8988T (cell line): ENCODE data around the gene RGP1.

Experiments
- DNase-seq: peaks from one replicate; pipeline ENCODE4 v3.0.0; 2011

Gene RGP1

DNA sequence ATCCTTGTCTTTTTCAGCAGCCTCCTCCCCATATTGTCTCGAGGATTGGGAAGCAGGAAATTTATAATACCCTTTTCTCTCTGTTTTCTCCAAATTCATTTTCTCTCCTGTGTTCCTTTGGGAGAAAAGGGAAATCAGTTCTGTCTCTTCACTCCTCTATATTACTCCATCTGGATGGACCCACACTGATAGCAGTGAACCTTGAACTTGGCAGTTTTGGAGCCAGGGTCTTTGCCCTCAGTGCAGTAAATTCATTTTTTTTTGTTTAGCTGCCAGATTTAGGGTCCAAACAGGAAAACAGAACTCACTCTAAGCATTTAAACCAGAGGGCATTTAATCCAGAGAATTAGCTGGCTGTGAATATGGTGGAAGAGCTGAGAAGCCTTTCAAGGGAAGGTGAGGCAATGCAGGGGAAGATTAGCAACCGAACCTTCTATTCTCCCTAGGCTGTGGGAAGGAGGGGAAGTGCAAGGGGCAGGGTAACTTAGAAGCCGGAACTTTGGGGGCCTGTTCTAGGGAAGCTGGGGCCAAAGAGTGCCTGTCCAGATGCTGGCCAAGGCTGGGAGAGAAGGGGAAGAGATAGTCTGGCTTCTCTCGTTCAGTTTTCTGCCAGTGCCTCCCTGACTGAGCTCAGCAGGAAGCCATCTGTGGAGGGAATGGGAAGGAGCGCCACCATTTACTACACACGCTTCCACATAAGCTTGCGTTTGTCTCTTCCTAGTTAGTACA, 26.0 kb downstream of the RGP1 start:
- DNase-seq, result no peak

DNA sequence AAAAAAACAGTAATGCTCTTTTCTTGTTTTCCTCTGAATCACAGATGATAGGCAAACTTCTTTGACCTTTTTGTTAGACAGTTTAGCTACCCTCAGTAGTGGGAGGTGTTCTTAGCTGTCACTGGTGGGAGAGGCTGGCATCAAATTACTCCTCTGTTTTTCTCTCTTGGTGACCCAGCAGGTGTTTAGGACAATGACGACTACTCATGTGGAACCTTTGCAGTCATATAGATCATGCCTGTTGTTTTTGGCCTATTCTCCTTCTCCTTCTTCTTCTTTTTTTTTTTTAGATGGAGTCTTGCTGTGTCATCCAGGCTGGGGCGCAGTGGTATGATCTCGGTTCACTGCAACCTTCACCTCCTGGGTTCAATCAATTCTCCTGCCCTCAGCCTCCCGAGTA, 26.9 kb downstream of the RGP1 start:
- DNase-seq, result no peak

GRCh38 chr9:35778496-35778895, 29.4 kb downstream of the RGP1 start:
- no peak for DNase-seq

- DNase-seq, result no peak
These were observed 32.0 kb downstream of the RGP1 start for GRCh38 chr9:35781066-35781465.

GRCh38 chr9:35783418-35783817, 34.3 kb downstream of the RGP1 start:
- DNase-seq, result no peak

- no peak for DNase-seq
These were observed 40.5 kb downstream of the RGP1 start for GRCh38 chr9:35789541-35789940.

DNA sequence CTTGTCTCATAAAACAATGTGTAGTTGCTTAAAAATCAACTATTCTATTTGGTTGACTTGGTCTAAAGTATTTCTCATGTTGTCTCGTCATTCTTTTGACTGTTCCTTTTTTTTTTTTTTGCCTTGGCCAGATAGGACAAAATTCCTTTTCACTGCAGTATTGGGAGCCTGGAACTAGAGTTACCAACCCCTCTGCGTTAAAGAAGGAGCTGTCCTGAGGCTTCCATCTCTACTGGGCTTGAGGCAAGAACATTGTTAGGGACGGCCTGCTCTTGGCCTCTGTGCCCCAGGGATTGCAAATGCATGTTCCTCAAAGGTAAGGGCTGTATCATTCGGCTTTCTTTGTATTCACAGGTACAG, 40.9 kb downstream of the RGP1 start:
- no peak for DNase-seq

DNA sequence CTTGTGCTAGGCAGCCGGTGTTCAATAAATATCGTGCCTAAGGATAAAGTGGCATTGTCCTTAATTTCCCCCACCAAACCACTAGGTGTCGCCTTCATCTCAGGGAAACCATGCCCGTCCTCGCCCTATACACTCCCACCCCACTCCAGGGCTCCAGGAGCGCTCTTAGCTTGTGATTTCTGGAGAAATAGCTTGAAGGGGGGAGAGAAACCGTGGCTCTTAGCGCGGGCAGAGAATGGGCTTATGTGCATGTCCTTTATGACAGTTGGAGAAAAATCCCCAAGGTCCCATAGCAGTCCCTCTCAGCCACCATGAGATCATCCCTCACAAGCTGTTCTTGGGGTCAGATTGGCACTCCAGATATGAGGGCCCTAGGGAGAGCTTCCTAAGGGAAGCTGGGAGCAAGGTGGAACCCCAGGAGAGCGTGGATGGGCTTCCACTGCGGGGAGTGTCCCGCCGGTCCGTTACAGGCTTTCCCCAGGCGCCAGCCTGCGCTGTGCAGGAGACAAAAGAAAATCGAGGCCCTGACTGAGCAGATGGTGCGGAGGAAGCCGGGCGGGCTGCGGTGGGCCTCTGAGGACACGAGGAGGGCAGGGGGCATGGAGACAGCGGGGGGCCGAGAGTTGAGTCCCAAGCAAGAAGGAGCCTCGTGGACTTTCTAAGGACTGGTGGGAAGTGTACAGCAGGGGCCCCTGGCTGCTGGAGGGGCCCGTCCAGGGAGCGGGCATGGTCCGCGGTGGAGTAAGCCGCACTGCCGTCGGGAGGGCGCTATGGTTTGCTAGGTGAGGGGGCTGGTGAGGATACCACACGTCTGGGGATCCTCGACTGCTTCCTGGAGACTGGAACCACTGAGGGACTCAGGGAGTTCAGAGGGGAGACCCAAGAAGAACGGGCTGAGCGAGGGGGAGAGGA, 41.6 kb downstream of the RGP1 start:
- DNase-seq, result peak; percentile 91

GRCh38 chr9:35791297-35791921, 42.3 kb downstream of the RGP1 start, which contains the start of gene NPR2:
NPR2 (plus strand) TSS chr9:35791591; CDS start chr9:35792409, 818 bp downstream.
- DNase-seq, result no peak

DNA sequence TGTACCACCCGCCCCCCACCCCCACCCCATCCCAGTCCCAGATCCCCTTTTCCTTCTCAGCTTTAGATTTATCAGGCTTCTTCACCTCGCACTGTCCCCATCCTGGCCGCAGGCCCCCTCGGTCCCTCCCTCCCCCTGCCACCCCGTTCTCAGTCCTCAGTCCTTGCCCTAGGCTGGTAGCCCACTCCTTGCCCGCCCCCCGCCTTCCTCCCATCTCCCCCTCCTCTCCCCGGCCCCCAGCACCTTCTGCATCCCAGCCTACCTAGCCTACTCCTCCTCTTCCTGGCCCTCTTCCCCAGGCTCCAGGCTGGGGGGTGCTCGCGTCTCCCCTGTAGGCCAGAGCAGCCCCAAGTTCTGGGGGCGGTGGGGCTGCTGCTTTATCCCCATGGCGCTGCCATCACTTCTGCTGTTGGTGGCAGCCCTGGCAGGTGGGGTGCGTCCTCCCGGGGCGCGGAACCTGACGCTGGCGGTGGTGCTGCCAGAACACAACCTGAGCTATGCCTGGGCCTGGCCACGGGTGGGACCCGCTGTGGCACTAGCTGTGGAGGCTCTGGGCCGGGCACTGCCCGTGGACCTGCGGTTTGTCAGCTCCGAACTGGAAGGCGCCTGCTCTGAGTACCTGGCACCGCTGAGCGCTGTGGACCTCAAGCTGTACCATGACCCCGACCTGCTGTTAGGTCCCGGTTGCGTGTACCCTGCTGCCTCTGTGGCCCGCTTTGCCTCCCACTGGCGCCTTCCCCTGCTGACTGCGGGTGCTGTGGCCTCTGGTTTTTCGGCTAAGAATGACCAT, 43.1 kb downstream of the RGP1 start:
- no peak for DNase-seq

DNA sequence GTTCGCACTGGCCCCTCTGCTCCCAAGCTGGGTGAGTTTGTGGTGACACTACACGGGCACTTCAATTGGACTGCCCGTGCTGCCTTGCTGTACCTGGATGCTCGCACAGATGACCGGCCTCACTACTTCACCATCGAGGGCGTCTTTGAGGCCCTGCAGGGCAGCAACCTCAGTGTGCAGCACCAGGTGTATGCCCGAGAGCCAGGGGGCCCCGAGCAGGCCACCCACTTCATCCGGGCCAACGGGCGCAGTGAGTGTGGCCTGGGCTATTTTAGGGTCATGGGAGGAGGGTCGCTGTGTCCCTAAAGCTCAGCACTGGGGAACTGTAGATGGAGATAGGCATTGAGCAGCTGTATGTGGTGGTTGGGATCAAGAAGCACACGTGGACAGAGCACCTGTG, 43.7 kb downstream of the RGP1 start:
- DNase-seq, result no peak

- no peak for DNase-seq
These were observed 44.4 kb downstream of the RGP1 start for GRCh38 chr9:35793461-35793860.

DNA sequence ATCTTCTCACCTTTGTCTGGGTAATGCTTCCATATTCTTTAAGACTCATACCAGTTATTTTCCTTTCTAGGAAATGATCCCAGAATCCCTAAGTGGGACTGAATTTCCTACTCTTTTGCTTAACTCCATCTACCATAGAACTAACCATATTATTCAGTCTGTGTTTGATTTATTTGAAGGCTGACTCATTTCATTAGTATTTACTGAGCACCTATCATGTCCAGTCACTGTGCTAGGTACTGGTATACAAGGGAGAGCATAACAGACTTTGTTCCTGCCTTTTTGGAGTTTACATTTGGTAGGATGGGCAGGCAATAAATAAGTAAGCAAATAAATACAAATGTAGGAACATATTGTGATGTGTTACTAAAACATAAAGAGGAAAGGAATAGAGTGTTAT, 46.6 kb downstream of the RGP1 start:
- DNase-seq, result no peak

DNA sequence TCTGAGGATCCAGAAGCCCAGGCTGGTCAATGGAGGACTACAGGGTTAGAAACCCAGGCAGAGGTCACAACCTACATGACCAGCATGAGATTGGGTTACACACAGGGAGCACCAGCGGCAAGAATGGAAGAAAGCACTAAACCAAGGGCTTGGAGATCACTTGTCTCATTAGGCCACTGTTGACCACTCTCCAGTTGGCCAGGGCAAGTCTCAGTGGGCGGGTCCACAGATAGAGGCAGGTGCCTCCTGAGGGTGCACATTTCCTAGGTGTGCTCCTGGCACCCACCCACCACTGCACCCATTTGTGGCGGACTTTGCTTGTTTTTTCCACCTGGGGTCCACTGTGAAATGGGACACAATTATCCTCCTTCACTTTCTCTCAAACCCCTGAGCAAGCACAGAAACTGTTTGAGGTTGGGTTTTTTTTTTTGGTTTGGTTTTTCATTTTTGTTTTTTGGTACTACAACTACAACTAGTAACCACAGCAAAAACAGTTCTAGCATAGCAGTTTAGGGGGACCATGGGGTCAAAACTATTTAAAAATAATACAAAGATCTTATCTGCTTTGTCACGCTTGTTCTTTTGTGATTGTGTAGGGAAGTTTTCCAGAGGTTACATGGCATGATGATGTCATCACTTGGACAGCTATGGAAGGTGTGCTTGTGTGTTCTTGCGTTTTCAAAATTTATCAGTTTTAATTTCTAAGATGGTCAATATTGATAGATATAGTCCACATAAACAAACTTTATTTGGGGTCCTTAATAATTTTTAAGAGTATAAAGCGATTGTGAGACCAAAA, 48.4 kb downstream of the RGP1 start:
- no peak for DNase-seq

DNA sequence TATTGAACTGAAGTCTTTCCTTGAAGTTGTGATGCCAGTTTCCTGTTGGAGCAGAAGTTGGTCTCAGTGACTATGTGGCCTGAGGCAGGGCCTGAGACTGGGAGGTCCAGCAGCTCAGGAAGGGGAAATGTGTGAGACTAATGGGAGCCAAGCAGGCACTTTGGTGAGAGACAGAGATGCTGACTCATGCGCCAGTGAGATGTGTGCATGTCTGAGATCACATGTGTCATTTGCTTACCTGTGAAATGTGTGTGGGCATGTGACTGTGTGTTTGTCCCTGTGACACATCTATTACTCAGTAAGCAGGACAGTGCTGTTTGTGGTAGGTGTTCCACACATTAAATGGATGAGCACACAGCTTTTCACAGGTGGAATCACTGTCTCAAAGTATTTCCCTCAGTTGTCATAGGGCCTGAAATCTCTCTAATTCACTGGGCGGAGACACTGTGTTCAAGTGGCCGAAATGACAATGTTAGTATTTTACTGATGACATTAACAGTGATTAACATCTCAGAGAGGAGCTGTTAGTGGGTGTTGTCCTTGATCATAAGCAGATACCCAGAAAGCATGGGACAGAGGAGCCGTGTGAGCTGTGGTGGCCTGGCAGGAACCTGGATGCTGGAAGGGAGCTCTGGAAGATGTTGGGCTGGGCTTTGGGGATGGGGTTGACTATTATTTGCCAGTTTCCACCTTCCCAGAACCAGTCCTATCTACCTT, 49.7 kb downstream of the RGP1 start:
- DNase-seq, result no peak

DNA sequence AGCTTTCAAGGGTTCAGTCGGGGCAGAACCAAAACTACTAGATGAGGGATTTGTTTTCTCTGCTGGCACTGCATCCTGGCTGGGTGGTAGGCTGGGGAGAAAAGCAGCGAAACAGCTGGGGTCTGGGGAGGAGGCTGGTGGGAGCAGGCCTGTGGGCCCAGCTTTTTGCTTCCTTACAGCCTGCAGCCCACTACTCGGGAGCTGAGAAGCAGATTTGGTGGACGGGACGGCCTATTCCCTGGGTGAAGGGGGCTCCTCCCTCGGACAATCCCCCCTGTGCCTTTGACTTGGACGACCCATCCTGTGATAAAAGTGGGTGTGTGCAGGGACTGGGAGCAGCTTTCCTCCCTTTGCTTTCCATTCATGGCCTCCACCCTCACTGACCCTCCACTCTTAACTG, 51.4 kb downstream of the RGP1 start:
- DNase-seq, result no peak

GRCh38 chr9:35801328-35802128, 52.4 kb downstream of the RGP1 start:
- DNase-seq, result no peak

DNA sequence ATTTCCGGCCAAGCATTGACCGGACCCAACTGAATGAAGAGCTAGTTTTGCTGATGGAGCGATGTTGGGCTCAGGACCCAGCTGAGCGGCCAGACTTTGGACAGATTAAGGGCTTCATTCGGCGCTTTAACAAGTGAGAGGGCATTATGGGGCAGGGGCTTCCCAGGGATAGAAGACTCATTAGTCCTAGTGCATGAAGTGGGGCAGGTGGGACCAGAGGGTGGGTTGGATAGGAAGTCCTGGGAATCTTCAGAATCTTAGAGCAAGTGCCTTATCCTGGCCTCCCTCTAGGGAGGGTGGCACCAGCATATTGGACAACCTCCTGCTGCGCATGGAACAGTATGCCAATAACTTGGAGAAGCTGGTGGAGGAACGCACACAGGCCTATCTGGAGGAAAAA, 57.0 kb downstream of the RGP1 start:
- no peak for DNase-seq
